NCI-H2171 treated with DMSO at 0.1 percent for 48 hours (cell line): ENCODE measurements around the gene ARMCX4.
"Not testable (repeated sequence)": the region's sequence is repeated elsewhere in the genome, so short reads cannot be mapped to it uniquely, and the experiment has no call there.

Source experiments
- DNase-seq: peaks from one replicate; lab custom pipeline; 2025; lab: John Stamatoyannopoulos, UW

The ARMCX4 gene

GRCh38 chrX:101485212-101485949 lies at the start of gene ARMCX4:
TSS of gene ARMCX4 (plus strand) at chrX:101485456. CDS start at chrX:101488590, 3,134 bp downstream.
- DNase-seq: peak; percentile 78

GRCh38 chrX:101442085-101442484 lies 43.2 kb upstream of the ARMCX4 start:
- DNase-seq: no peak

- no peak for DNase-seq
Observed at GRCh38 chrX:101449279-101449678, 36.0 kb upstream of the ARMCX4 start.

DNA sequence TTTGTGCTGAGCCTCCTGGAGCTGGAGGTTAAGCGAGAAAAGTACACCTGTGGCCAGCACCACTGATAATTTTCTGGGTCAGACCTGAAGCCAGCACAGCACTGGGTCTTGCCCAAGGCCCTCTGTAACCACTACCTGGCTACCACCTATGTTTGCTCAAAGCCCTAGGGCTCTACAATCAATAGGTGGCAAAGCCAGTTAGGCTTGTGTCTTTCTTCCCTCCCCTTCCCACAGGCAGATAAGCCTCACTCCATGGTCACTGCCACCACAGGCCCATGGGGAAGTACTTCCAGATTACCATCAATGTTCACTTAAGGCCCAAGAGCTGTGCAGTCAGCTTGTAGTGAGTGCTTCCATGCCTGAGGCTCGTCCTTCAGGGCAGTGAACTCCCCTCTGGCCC lies 35.2 kb upstream of the ARMCX4 start:
- DNase-seq: no peak

GRCh38 chrX:101450961-101451360 lies 34.3 kb upstream of the ARMCX4 start:
- no peak for DNase-seq

DNA sequence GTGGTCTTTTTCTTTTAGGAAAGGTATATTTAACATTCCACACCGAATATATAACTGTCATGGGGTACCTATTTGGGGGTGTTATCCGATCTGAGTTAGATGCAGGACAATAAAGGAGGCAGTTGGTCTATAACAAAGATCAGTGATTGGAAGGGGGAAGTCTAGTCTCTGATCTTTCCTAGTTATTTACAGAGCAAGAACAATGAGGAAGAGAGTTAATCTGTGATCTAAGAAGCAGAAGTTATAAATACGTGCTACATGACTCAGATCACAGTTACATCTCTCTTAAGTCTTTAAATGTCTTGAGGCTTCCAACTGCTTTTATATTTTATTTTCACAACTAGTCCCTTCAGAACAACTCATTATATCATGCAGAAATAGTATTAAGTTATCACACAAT lies 33.2 kb upstream of the ARMCX4 start:
- no peak for DNase-seq

DNA sequence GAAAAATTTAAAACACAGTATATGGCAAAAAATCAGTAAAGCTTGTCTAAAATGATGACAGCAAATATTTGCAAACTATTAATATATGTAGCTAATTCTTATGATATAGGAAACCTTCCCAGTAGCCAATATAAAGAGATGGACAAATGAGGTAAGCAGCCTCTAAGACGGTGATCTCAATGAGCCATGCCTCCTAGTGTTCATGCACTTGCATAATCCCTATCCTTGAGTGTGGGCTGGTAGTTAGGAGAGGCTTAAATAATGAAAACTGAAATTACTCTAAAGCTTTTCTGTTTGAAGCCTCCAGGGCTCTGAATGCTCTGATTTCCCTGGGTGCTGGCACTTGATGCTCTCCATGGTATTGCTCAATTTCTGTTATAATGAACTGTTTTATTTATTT lies 24.6 kb upstream of the ARMCX4 start:
- DNase-seq: no peak

- DNase-seq: peak; percentile 6
Observed at GRCh38 chrX:101462892-101463291, 22.4 kb upstream of the ARMCX4 start.

GRCh38 chrX:101478366-101478765 lies 6.9 kb upstream of the ARMCX4 start:
- no peak for DNase-seq

DNA sequence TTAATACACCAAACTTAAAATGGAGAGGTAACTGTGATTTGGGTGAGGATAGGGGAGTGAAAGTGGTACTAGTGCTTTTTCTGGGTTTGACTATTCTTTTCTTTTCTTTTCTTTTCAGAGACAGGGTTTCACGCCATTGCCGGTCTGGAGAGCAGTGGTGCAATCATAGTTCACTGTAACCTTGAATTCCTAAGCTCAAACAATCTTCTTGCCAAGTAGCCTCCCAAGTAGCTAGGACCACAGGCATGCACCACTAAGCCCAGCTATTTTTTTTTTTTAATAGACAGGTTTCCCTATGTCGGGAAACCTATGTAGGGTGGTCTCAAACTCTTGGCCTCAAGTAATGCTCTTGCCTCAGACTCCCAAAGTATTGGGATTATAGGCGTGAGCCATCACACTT lies 3.0 kb upstream of the ARMCX4 start:
- no peak for DNase-seq

DNA sequence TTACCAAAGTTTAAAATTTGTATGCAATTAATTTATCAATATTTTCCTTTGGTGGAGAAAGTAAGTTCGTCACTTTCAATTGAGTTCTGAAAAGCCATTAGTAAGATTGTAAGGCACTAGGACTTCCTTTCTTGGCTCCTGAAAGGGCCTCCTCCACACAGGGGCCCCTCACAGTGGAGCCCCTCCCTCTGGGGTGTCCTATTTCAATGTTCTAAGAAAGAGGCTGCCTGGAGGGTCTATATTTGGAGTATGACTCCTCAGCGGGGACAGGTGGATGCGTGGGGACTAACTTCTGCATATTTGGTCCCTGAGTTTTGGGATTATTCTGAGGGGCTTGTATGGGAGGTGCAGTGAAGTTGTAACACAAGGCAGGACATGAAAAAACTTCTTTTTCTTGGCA lies 1.6 kb upstream of the ARMCX4 start:
- peak; percentile 3 for DNase-seq

- DNase-seq: no peak
Observed at GRCh38 chrX:101484135-101484534, 1.1 kb upstream of the ARMCX4 start.

GRCh38 chrX:101488796-101489195 lies 3.5 kb downstream of the ARMCX4 start:
- DNase-seq: no peak

DNA sequence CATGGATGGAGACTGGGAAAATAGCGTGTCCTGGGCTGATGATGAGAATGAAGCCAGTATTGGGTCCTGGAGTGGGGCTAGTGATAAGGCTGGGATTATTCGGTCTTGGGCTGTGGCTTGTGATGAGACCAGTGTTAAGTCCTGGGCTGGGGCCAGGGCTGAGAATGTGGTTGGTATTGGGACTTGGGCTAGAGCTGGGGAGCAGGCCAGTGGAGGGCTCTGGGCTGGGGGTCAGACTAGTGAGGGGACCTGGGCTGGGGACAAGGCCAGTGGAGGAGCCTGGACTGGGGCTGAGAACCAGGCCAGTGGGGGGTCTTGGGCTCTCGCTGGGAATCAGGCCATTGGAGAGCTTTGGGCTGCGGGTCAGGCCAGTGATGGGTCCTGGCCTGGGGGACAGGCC lies 6.7 kb downstream of the ARMCX4 start:
- no peak for DNase-seq

- no peak for DNase-seq
Observed at GRCh38 chrX:101493225-101493624, 8.0 kb downstream of the ARMCX4 start.

DNA sequence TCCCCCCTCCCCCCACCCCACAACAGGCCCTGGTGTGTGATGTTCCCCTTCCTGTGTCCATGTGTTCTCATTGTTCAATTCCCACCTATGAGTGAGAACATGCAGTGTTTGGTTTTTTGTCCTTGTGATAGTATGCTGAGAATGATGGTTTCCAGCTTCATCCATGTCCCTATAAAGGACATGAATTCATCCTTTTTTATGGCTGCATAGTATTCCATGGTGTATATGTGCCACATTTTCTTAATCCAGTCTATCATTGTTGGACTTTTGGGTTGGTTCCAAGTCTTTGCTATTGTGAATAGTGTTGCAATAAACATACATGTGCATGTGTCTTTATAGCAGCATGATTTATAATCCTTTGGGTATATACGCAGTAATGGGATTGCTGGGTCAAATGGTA lies 17.7 kb downstream of the ARMCX4 start:
- DNase-seq: not testable (repeated sequence)

GRCh38 chrX:101507372-101507771 lies 22.1 kb downstream of the ARMCX4 start:
- no peak for DNase-seq

DNA sequence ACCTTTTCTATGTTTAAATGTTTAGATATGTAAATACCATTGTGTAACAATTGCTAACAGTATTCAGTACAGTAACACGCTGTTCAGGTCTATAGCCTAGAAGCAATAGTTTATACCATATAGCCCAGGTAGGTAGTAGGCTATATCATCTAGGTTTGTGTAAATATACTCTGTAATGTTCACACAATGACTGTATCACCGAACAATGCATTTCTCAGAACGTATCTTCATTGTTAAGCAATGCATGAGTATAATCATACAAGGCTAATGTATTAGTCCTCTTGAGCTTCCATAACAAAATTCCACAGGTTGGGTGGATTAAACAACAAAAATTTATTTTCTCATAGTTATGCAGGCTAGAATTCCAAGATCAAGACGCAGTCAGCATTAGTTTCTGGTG lies 22.7 kb downstream of the ARMCX4 start:
- DNase-seq: no peak

DNA sequence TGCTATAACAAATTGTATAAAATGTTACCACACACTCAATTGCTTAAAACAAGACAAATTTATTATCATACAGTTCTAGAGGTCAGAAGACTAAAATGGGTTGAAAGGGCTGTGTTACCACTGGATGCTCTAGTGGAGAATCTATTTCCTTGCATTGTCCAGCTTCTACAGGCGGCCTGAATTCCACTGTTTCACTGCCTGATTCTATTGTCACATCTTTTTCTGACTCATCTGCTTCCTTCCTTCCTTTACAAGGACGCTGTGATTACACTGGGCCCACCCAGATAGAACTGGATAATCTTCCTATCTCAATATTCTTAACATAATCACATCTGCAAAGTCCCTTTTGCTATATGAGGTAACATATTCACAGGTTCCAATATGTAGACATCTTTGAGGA lies 45.7 kb downstream of the ARMCX4 start:
- DNase-seq: no peak
